OCI-LY7 (cell line): ENCODE results near the gene CDT1. TPM values are rescaled to one million over a fixed set of nuclear protein-coding genes. Genes with fewer than 3 reads are reported as not detected.

Source experiments
- BruUV-seq: library from RNA; stranded (reverse); fragments of 400-500 nt; replicated peaks from 2 replicates; lab custom pipeline; 2021; lab: Mats Ljungman, UMichigan
- CTCF ChIA-PET: fragments of 300-600 bp; sonication (Branson Sonifier 250); formaldehyde crosslinking; loops from one replicate; lab custom pipeline; 2022; ENCODE audit warnings: antibody characterized with exemption; ENCODE audit not compliant: unreplicated experiment; lab: Charles Lee
- POLR2A ChIA-PET: fragments of 300-600 bp; sonication (Branson Sonifier 250); formaldehyde crosslinking; loops from one replicate; lab custom pipeline; 2022; ENCODE audit warnings: antibody characterized with exemption; lab: Charles Lee
- DNase-seq: peaks from one replicate; pipeline ENCODE4 v3.0.0-alpha.2; 2015; ENCODE audit warnings: low spot score
- H2AFZ ChIP-seq: fragments of 200-600 bp; sonication (generic), shearing (Covaris generic); 2 replicates; pipeline ENCODE4 v1.6.1; 2014; ENCODE audit warnings: mild to moderate bottlenecking, antibody characterized with exemption, low read length, moderate library complexity
- H3K27ac ChIP-seq: fragments of 200-600 bp; sonication (generic); 2 replicates; pipeline ENCODE4 v1.5.1; 2014; ENCODE audit warnings: mixed run types, low read depth, mild to moderate bottlenecking, moderate library complexity, low read length, inconsistent platforms; ENCODE audit not compliant: poor library complexity, severe bottlenecking
- H3K36me3 ChIP-seq: fragments of 200-600 bp; sonication (generic); 2 replicates; pipeline ENCODE4 v1.6.1; 2014; ENCODE audit warnings: mild to moderate bottlenecking, antibody characterized with exemption, low read length, moderate library complexity, mixed read lengths; ENCODE audit not compliant: insufficient read depth
- H3K4me1 ChIP-seq: fragments of 200-600 bp; sonication (generic); 2 replicates; pipeline ENCODE4 v1.5.1; 2014; ENCODE audit warnings: mild to moderate bottlenecking, low read length; ENCODE audit not compliant: insufficient read depth, poor library complexity, severe bottlenecking
- H3K4me2 ChIP-seq: fragments of 200-600 bp; sonication (generic); 2 replicates; pipeline ENCODE4 v1.6.1; 2014; ENCODE audit warnings: mild to moderate bottlenecking, low read length
- H3K4me3 ChIP-seq: fragments of 200-600 bp; sonication (generic); 2 replicates; pipeline ENCODE4 v1.5.1; 2014; ENCODE audit warnings: mild to moderate bottlenecking, low read depth, low read length; ENCODE audit not compliant: poor library complexity, severe bottlenecking
- H3K79me2 ChIP-seq: fragments of 200-600 bp; sonication (generic); 2 replicates; pipeline ENCODE4 v1.6.1; 2016; ENCODE audit warnings: low read depth, mild to moderate bottlenecking, low read length, moderate library complexity, mixed read lengths; ENCODE audit not compliant: insufficient read depth
- H3K9me2 ChIP-seq: fragments of 200-600 bp; sonication (generic); 2 replicates; pipeline ENCODE4 v1.6.1; 2016; ENCODE audit warnings: mild to moderate bottlenecking, low read length, mixed read lengths; ENCODE audit not compliant: insufficient read depth
- H3K9me3 ChIP-seq: fragments of 200-600 bp; sonication (generic); 2 replicates; pipeline ENCODE4 v1.6.1; 2014; ENCODE audit warnings: mild to moderate bottlenecking, mixed run types, low read length, mixed read lengths
- H4K20me1 ChIP-seq: fragments of 200-600 bp; sonication (generic); 2 replicates; pipeline ENCODE4 v1.6.1; 2014; ENCODE audit warnings: mild to moderate bottlenecking, antibody characterized with exemption, low read length, moderate library complexity, mixed read lengths; ENCODE audit not compliant: insufficient read depth
- EZH2phosphoT487 ChIP-seq: fragments of 200-600 bp; sonication (generic); IDR thresholded peaks from 2 replicates; pipeline ENCODE4 v1.6.1; 2018; ENCODE audit warnings: low read depth, borderline replicate concordance, mild to moderate bottlenecking, mixed run types, antibody characterized with exemption, low read length, moderate library complexity, mixed read lengths
- intact Hi-C: fragments of 100-400 bp; cut with micrococcal nuclease; formaldehyde crosslinking; loops from one replicate; pipeline ENCODE4 v1.10.0; 2022; ENCODE audit not compliant: unreplicated experiment
- total RNA-seq, 2 experiments: library from RNA; depleted of rRNA in 1 of 2; stranded (reverse); fragments of >200 nt in 1 of 2; shearing (Covaris generic) in 1 of 2; gene quantifications; 2 replicates each; pipeline ENCODE4 v1.2.3, GENCODE V29; 2014 to 2022
- TF ChIP-seq, protein P1 (sequence below): fragments of 200-600 bp; sonication (generic); conservative IDR thresholded peaks from 2 replicates; pipeline ENCODE4 v1.5.1; 2014; ENCODE audit warnings: mild to moderate bottlenecking, antibody characterized with exemption, low read length, moderate library complexity, mixed read lengths

The CDT1 gene
- total RNA-seq, 2 experiments from 2014 or later: 82.7 to 108 TPM

DNA sequence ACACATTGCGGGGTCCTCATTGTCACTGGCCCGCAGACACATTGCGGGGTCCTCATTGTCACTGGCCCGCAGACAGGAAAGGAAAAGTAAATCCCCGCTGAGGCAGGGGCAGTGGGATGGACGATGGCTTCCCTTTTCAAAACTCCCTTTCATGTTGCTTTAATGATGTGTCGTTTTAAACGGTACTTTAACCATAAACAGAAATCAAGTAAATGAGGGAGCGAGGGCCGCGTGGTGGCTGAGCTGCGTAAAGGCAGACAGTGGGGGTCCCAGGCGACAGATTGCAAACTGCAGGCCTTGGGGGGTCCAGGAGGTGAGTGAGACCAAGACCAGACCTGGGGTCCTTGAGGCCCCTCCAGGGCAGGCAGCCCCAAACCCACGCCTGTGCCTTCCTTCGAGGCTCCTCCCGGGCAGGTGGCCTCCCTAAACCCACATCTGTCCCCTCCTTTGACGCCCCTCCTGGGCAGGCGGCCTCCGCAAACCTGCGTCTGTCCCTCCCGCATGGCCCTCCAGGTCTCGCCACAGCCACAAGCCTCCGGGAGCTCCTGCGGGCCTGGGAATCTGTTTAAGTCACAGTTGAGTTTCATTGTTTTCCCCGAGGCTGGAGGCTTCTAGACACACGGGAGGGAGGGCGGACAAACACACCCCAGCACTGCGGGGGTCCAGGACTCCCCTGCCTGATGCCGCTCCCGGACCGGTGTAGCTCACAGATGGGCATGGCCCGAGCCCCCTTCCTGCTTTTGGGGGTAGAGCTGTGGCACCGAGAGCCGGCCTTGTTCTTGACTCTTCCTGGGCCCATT lies 25.9 kb upstream of the CDT1 start:
- no peaks in the 10 kb centered on the region for H3K9me2 ChIP-seq
- peaks cover 28% of the 10 kb centered on the region; the same call in 1 of the 2 replicates for H3K79me2 ChIP-seq
- ChIA-PET CTCF (no interaction called here), POLR2A (no interaction called here)
- H3K4me2 ChIP-seq: no peak overlapping the region
- H4K20me1 ChIP-seq: no peaks in the 10 kb centered on the region
- H3K9me3 ChIP-seq: no peaks in the 10 kb centered on the region
- H2AFZ ChIP-seq: no peak overlapping the region
- H3K4me3 ChIP-seq: no peak overlapping the region
- DNase-seq: no peak
- no peaks in the 10 kb centered on the region for H3K36me3 ChIP-seq
- intact Hi-C loops: no loop called here
- no peak overlapping the region for H3K27ac ChIP-seq
- peaks cover 27% of the 10 kb centered on the region for H3K4me1 ChIP-seq
- TF ChIP-seq, protein P1, sequence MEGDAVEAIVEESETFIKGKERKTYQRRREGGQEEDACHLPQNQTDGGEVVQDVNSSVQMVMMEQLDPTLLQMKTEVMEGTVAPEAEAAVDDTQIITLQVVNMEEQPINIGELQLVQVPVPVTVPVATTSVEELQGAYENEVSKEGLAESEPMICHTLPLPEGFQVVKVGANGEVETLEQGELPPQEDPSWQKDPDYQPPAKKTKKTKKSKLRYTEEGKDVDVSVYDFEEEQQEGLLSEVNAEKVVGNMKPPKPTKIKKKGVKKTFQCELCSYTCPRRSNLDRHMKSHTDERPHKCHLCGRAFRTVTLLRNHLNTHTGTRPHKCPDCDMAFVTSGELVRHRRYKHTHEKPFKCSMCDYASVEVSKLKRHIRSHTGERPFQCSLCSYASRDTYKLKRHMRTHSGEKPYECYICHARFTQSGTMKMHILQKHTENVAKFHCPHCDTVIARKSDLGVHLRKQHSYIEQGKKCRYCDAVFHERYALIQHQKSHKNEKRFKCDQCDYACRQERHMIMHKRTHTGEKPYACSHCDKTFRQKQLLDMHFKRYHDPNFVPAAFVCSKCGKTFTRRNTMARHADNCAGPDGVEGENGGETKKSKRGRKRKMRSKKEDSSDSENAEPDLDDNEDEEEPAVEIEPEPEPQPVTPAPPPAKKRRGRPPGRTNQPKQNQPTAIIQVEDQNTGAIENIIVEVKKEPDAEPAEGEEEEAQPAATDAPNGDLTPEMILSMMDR: no peak
- no peak for TF ChIP-seq EZH2phosphoT487
- no TSS peak for BruUV-seq

GRCh38 chr16:88778271-88778525 lies 25.4 kb upstream of the CDT1 start:
- Histone ChIP-seq H3K4me3 (no peak overlapping the region), H3K36me3 (no peaks in the 10 kb centered on the region), H2AFZ (no peak overlapping the region), H3K9me3 (no peaks in the 10 kb centered on the region), H3K4me1 (peaks cover 33% of the 10 kb centered on the region), H3K9me2 (no peaks in the 10 kb centered on the region), H3K4me2 (no peak overlapping the region), H3K79me2 (peaks cover 33% of the 10 kb centered on the region; the same call in 1 of the 2 replicates), H4K20me1 (no peaks in the 10 kb centered on the region), H3K27ac (no peak overlapping the region)
- TF ChIP-seq, protein P1: no peak
- TF ChIP-seq EZH2phosphoT487: no peak
- intact Hi-C loops: no loop called here
- DNase-seq: no peak
- POLR2A ChIA-PET: no interaction called here
- BruUV-seq: no TSS peak
- CTCF ChIA-PET: no interaction called here

- no peak overlapping the region for H3K4me2 ChIP-seq
- TF ChIP-seq EZH2phosphoT487: no peak
- TF ChIP-seq, protein P1: no peak
- no peak for DNase-seq
- H3K4me1 ChIP-seq: peaks cover 37% of the 10 kb centered on the region
- POLR2A ChIA-PET: no interaction called here
- H4K20me1 ChIP-seq: no peaks in the 10 kb centered on the region
- no peaks in the 10 kb centered on the region for H3K36me3 ChIP-seq
- no peaks in the 10 kb centered on the region for H3K9me3 ChIP-seq
- no peak overlapping the region for H3K27ac ChIP-seq
- CTCF ChIA-PET: no interaction called here
- no peaks in the 10 kb centered on the region for H3K9me2 ChIP-seq
- H3K4me3 ChIP-seq: no peak overlapping the region
- intact Hi-C loops: no loop called here
- no peak overlapping the region for H2AFZ ChIP-seq
- no TSS peak for BruUV-seq
- peaks cover 37% of the 10 kb centered on the region; the same call in 1 of the 2 replicates for H3K79me2 ChIP-seq
Measured at GRCh38 chr16:88778541-88779065, 25.0 kb upstream of the CDT1 start.
